HCT116 (cell line): Measurements from ENCODE around the gene SLC8A1. TPM values are rescaled to one million over a fixed set of nuclear protein-coding genes. Genes with fewer than 3 reads are reported as not detected.

Experiments
- ATAC-seq: fragments of 200-7000 bp; cut with Tn5 transposase; 2 replicates; pipeline ENCODE4 v1.9.1; 2020; ENCODE audit warnings: mild to moderate bottlenecking, moderate library complexity
- BruUV-seq: library from RNA; stranded (reverse); fragments of 400-500 nt; replicated peaks from 2 replicates; lab custom pipeline; 2021; lab: Mats Ljungman, UMichigan
- CTCF ChIA-PET: fragments of 300-600 bp; sonication (Branson Sonifier 250); formaldehyde crosslinking; loops from one replicate; lab custom pipeline; 2021; ENCODE audit warnings: antibody characterized with exemption; lab: Charles Lee
- POLR2A ChIA-PET: fragments of 300-600, 350-600 bp; sonication (Branson Sonifier 250); formaldehyde crosslinking; loops from one replicate; lab custom pipeline; 2021; ENCODE audit warnings: antibody characterized with exemption; lab: Charles Lee
- RAD21 ChIA-PET, 2 experiments: fragments of 300-600 bp; sonication (Branson Sonifier 250); formaldehyde crosslinking; loops; one replicate each; lab custom pipeline; 2023; ENCODE audit warnings: low total read pairs in 2 of 2; ENCODE audit not compliant: uncharacterized antibody in 2 of 2, unreplicated experiment in 2 of 2, low non-redundant PET in 1 of 2; lab: Charles Lee
- DNase-seq: peaks from one replicate; pipeline ENCODE4 v3.0.0-alpha.2; 2010; ENCODE audit warnings: low read depth, low spot score
- H2AFZ ChIP-seq: fragments of 200-600 bp; shearing (Covaris generic), sonication (generic); 2 replicates; pipeline ENCODE4 v1.6.1; 2017; ENCODE audit warnings: low read depth, mixed run types, mixed read lengths, antibody characterized with exemption, low read length; ENCODE audit not compliant: poor library complexity, severe bottlenecking
- H3K27ac ChIP-seq: 2 replicates; pipeline ENCODE4 v1.5.1; 2012; ENCODE audit warnings: low read depth, low read length
- H3K27me3 ChIP-seq: fragments of 200-600 bp; sonication (generic); 2 replicates; pipeline ENCODE4 v1.6.1; 2016; ENCODE audit warnings: mixed run types, low read length, mixed read lengths; ENCODE audit not compliant: insufficient read depth
- H3K36me3 ChIP-seq, 2 experiments: fragments of 200-500 bp in 1 of 2; fragments of 200-600 bp in 1 of 2; sonication (Bioruptor generic) in 1 of 2; sonication (generic) in 1 of 2; 2 replicates each; pipeline versions ENCODE4 v1.5.1 to v1.6.1; 2014 to 2016; ENCODE audit warnings: low read length in 2 of 2, inconsistent platforms in 1 of 2, mixed read lengths in 1 of 2, mixed run types in 1 of 2; ENCODE audit not compliant: insufficient read depth in 2 of 2, control insufficient read depth in 1 of 2
- H3K4me1 ChIP-seq, 2 experiments: fragments of 200-600 bp in 1 of 2; sonication (generic) in 1 of 2; 2 replicates each; pipeline versions ENCODE4 v1.5.1 to v1.6.1; 2012 to 2017; ENCODE audit warnings: low read length in 2 of 2, inconsistent platforms in 1 of 2, mild to moderate bottlenecking in 1 of 2, mixed read lengths in 1 of 2, mixed run types in 1 of 2, moderate library complexity in 1 of 2; ENCODE audit not compliant: insufficient read depth in 2 of 2, control insufficient read depth in 1 of 2
- H3K4me2 ChIP-seq: fragments of 200-600 bp; sonication (generic); 2 replicates; pipeline ENCODE4 v1.6.1; 2017; ENCODE audit warnings: mixed run types, low read length, mixed read lengths
- H3K4me3 ChIP-seq, 2 experiments: fragments of 200-600 bp in 1 of 2; sonication (generic) in 1 of 2; replicated peaks in 1 of 2; 2 replicates each; pipeline ENCODE4 v1.5.1; 2011 to 2016; ENCODE audit warnings: low read length in 2 of 2, control low read depth in 1 of 2, low read depth in 1 of 2, mild to moderate bottlenecking in 1 of 2, mixed read lengths in 1 of 2, mixed run types in 1 of 2
- H3K79me2 ChIP-seq: fragments of 200-600 bp; sonication (generic); 2 replicates; pipeline ENCODE4 v1.6.1; 2017; ENCODE audit warnings: mild to moderate bottlenecking, mixed run types, low read length, moderate library complexity, mixed read lengths; ENCODE audit not compliant: insufficient read depth
- H3K9ac ChIP-seq: fragments of 200-600 bp; sonication (generic); 2 replicates; pipeline ENCODE4 v1.6.1; 2016; ENCODE audit warnings: low read length, mixed read lengths
- H3K9me2 ChIP-seq: fragments of 200-600 bp; sonication (generic), shearing (Covaris generic); 2 replicates; pipeline ENCODE4 v1.6.1; 2017; ENCODE audit warnings: mixed run types, mild to moderate bottlenecking, moderate library complexity; ENCODE audit not compliant: insufficient read depth
- H3K9me3 ChIP-seq, 2 experiments: fragments of 200-500 bp in 1 of 2; fragments of 200-600 bp in 1 of 2; sonication (Bioruptor generic) in 1 of 2; sonication (generic) in 1 of 2; 2 replicates each; pipeline ENCODE4 v1.6.1; 2014 to 2017; ENCODE audit warnings: low read length in 2 of 2, mixed read lengths in 2 of 2, inconsistent platforms in 1 of 2, low read depth in 1 of 2, mild to moderate bottlenecking in 1 of 2, mixed run types in 1 of 2, moderate library complexity in 1 of 2; ENCODE audit not compliant: control insufficient read depth in 1 of 2, insufficient read depth in 1 of 2
- H4K20me1 ChIP-seq: fragments of 200-600 bp; sonication (generic), shearing (Covaris generic); 2 replicates; pipeline ENCODE4 v1.6.1; 2017; ENCODE audit warnings: mixed run types, mild to moderate bottlenecking, moderate library complexity; ENCODE audit not compliant: insufficient read depth
- ATF3 ChIP-seq: IDR thresholded peaks from 2 replicates; pipeline ENCODE4 v1.6.1; 2012
- CBX3 ChIP-seq: IDR thresholded peaks from 2 replicates; pipeline ENCODE4 v1.6.1; 2012; ENCODE audit warnings: low read depth
- CEBPB ChIP-seq: IDR thresholded peaks from 2 replicates; pipeline ENCODE4 v1.6.1; 2012; ENCODE audit warnings: low read depth
- CTCF ChIP-seq, 3 experiments: fragments of 200-600 bp in 1 of 3; sonication (generic) in 1 of 3; IDR thresholded peaks in 2 of 3; conservative IDR thresholded peaks in 1 of 3; 2 replicates each; pipeline ENCODE4 v1.5.1; 2012 to 2017; ENCODE audit warnings: low read depth in 2 of 3, low read length in 2 of 3, antibody characterized with exemption in 1 of 3, borderline replicate concordance in 1 of 3, control low read depth in 1 of 3, mild to moderate bottlenecking in 1 of 3, mixed read lengths in 1 of 3, mixed run types in 1 of 3, moderate library complexity in 1 of 3; ENCODE audit not compliant: insufficient read depth in 1 of 3
- EGR1 ChIP-seq: IDR thresholded peaks from 2 replicates; pipeline ENCODE4 v1.6.1; 2012; ENCODE audit warnings: low read depth
- ELF1 ChIP-seq: IDR thresholded peaks from 2 replicates; pipeline ENCODE4 v1.6.1; 2012; ENCODE audit warnings: low read depth, borderline replicate concordance
- EZH2 ChIP-seq: fragments of 200-600 bp; sonication (generic); IDR thresholded peaks from 2 replicates; pipeline ENCODE4 v1.6.1; 2017; ENCODE audit warnings: antibody characterized with exemption, mixed run types
- FOSL1 ChIP-seq: IDR thresholded peaks from 2 replicates; pipeline ENCODE4 v1.6.1; 2012; ENCODE audit warnings: low read depth
- JUND ChIP-seq: IDR thresholded peaks from 2 replicates; pipeline ENCODE4 v1.6.1; 2012
- POLR2A ChIP-seq: IDR thresholded peaks from 2 replicates; pipeline ENCODE4 v1.7.0; 2011; ENCODE audit warnings: borderline replicate concordance; ENCODE audit not compliant: insufficient read depth, insufficient read length; ENCODE audit errors: extremely low read depth
- POLR2AphosphoS5 ChIP-seq: IDR thresholded peaks from 2 replicates; pipeline ENCODE4 v1.6.1; 2011; ENCODE audit warnings: mild to moderate bottlenecking, low read depth, low read length, moderate library complexity
- RAD21 ChIP-seq: IDR thresholded peaks from 2 replicates; pipeline ENCODE4 v1.6.1; 2012; ENCODE audit warnings: low read depth, mild to moderate bottlenecking
- REST ChIP-seq: IDR thresholded peaks from 2 replicates; pipeline ENCODE4 v1.6.1; 2012; ENCODE audit warnings: low read depth
- SP1 ChIP-seq: IDR thresholded peaks from 2 replicates; pipeline ENCODE4 v1.6.1; 2012; ENCODE audit warnings: low read depth
- SRF ChIP-seq: IDR thresholded peaks from 2 replicates; pipeline ENCODE4 v1.6.1; 2012; ENCODE audit warnings: low read depth
- TCF7L2 ChIP-seq: IDR thresholded peaks from 2 replicates; pipeline ENCODE4 v1.7.0; 2011; ENCODE audit warnings: borderline replicate concordance, inconsistent platforms; ENCODE audit not compliant: insufficient read depth, insufficient read length; ENCODE audit errors: extremely low read depth
- YY1 ChIP-seq: IDR thresholded peaks from 2 replicates; pipeline ENCODE4 v1.6.1; 2011; ENCODE audit warnings: low read length, low read depth, moderate library complexity, mild to moderate bottlenecking; ENCODE audit not compliant: insufficient replicate concordance; ENCODE audit errors: extremely low read depth
- ZBTB33 ChIP-seq: IDR thresholded peaks from 2 replicates; pipeline ENCODE4 v1.6.1; 2011; ENCODE audit warnings: mild to moderate bottlenecking, low read length, moderate library complexity; ENCODE audit not compliant: insufficient replicate concordance; ENCODE audit errors: extremely low read depth
- ZFX ChIP-seq: fragments of 450-650 bp; IDR thresholded peaks from 2 replicates; pipeline ENCODE4 v1.6.1; 2017
- ZNF274 ChIP-seq: fragments of 200-500 bp; sonication (Bioruptor generic); IDR thresholded peaks from 2 replicates; pipeline ENCODE4 v1.6.1; 2014; ENCODE audit warnings: mild to moderate bottlenecking, low read depth, low read length, inconsistent platforms
- intact Hi-C: fragments of 100-400 bp; cut with micrococcal nuclease; formaldehyde crosslinking; loops from 2 replicates; pipeline ENCODE4 v1.10.0; 2022
- total RNA-seq: library from RNA; stranded (reverse); gene quantifications from one replicate; pipeline ENCODE4 v1.2.1, GENCODE V29; 2021; ENCODE audit not compliant: unreplicated experiment

The SLC8A1 gene
- total RNA-seq, 1 experiment from 2014 or later = 0.07 TPM

- TF ChIP-seq ELF1 (no peak), ZNF274 (no peak), RAD21 (no peak), CEBPB (no peak), JUND (no peak), CTCF (IDR thresholded peaks at IDR 0.05 in 2 of 3, conservative IDR thresholded peaks at IDR 0.05 in 1 of 3; ENCODE audit: borderline replicate concordance in 1 of 3, insufficient read depth in 1 of 3, low read depth in 2 of 3, low read length in 2 of 3) (no peak), CBX3 (no peak), EGR1 (no peak), YY1 (no peak), FOSL1 (no peak), POLR2A (no peak), SP1 (no peak), ATF3 (no peak), SRF (no peak), REST (no peak), EZH2 (no peak), ZBTB33 (no peak), ZFX (no peak), TCF7L2 (no peak), POLR2AphosphoS5 (no peak)
- H3K4me3 ChIP-seq = no peak overlapping the region
- H3K36me3 ChIP-seq = no peaks in the 10 kb centered on the region
- CTCF ChIA-PET = no interaction called here
- H4K20me1 ChIP-seq = no peaks in the 10 kb centered on the region
- intact Hi-C loops = no loop called here
- peak overlapping the region; percentile 11 for H2AFZ ChIP-seq
- no peaks in the 10 kb centered on the region for H3K9me3 ChIP-seq
- RAD21 ChIA-PET = no interaction called here
- POLR2A ChIA-PET = no interaction called here
- H3K4me2 ChIP-seq = no peak overlapping the region
- no peaks in the 10 kb centered on the region for H3K79me2 ChIP-seq
- no peaks in the 10 kb centered on the region for H3K9me2 ChIP-seq
- DNase-seq = no peak
- H3K27me3 ChIP-seq = no peaks in the 10 kb centered on the region
- H3K9ac ChIP-seq = no peak overlapping the region
- no peak overlapping the region for H3K27ac ChIP-seq
- peaks cover 0 to 2% of the 10 kb centered on the region in 2 experiments; a peak in 1 of 4 replicates for H3K4me1 ChIP-seq
- no peak for ATAC-seq
- BruUV-seq = no TSS peak
Observed at GRCh38 chr2:40395169-40396073, 56.5 kb downstream of the SLC8A1 start.
